ENCODE measurements around the gene RNF31.

The RNF31 gene

GRCh38 chr14:24172261-24172860 is 25.1 kb downstream of the RNF31 start:
- Histone ChIP-seq H3K9ac (ENCODE audit: low read depth, low read length) (peak overlapping the region; percentile 69), H3K36me3 (ENCODE audit: insufficient read depth, low read length) (no peaks in the 10 kb centered on the region), H3K9me3 (ENCODE audit: control insufficient read depth, insufficient read depth, low read length) (no peaks in the 10 kb centered on the region), H3K4me1 (ENCODE audit: insufficient read depth, low read length) (no peaks in the 10 kb centered on the region)

DNA sequence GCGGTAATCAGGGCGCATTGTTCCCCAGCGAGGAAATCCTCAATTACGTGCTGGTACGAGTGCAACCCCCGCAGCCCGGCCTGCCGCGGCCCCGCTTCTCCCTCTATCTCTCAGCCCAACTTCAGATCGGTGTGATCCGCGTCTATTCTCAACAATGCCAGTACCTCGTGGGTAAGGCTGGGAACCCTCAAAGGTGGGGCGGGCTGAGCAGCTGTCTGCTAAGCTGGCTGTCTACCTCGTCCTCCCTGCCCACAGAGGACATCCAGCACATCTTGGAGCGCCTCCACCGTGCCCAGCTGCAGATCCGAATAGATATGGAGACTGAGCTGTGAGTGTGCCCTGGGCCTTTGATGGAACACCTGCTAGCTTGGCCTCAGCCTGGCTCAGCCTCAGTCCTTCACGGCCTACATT is 25.6 kb downstream of the RNF31 start:
- H3K36me3 ChIP-seq (ENCODE audit: insufficient read depth, low read length), result no peaks in the 10 kb centered on the region
- peak overlapping the region; percentile 69; the same call in 1 of the 2 replicates for H3K9ac ChIP-seq (ENCODE audit: low read depth, low read length)
- H3K9me3 ChIP-seq (ENCODE audit: control insufficient read depth, insufficient read depth, low read length), result no peaks in the 10 kb centered on the region
- no peaks in the 10 kb centered on the region for H3K4me1 ChIP-seq (ENCODE audit: insufficient read depth, low read length)

DNA sequence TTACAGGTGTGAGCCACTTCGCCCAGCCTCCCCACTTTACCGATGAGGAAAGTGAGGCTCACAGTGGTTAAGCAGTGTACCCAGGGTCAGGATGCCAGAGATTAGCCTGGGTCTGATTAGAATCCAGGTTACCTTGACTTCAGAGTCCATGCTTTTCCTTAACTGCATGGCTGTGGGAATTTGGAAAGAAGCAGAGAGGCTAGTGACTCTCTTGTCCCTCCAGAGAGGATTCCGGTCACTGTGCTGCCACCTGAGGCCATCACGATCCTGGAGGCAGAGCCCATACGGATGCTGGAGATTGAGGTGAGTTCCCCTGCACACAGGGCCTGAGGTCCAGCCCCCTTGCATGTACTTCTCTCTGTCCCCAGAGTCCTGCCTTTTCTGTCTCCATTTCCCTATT is 29.3 kb downstream of the RNF31 start:
- Histone ChIP-seq H3K4me1 (ENCODE audit: insufficient read depth, low read length) (no peaks in the 10 kb centered on the region), H3K9me3 (ENCODE audit: control insufficient read depth, insufficient read depth, low read length) (no peaks in the 10 kb centered on the region), H3K36me3 (ENCODE audit: insufficient read depth, low read length) (peaks cover 9% of the 10 kb centered on the region), H3K9ac (ENCODE audit: low read depth, low read length) (no peak overlapping the region)

DNA sequence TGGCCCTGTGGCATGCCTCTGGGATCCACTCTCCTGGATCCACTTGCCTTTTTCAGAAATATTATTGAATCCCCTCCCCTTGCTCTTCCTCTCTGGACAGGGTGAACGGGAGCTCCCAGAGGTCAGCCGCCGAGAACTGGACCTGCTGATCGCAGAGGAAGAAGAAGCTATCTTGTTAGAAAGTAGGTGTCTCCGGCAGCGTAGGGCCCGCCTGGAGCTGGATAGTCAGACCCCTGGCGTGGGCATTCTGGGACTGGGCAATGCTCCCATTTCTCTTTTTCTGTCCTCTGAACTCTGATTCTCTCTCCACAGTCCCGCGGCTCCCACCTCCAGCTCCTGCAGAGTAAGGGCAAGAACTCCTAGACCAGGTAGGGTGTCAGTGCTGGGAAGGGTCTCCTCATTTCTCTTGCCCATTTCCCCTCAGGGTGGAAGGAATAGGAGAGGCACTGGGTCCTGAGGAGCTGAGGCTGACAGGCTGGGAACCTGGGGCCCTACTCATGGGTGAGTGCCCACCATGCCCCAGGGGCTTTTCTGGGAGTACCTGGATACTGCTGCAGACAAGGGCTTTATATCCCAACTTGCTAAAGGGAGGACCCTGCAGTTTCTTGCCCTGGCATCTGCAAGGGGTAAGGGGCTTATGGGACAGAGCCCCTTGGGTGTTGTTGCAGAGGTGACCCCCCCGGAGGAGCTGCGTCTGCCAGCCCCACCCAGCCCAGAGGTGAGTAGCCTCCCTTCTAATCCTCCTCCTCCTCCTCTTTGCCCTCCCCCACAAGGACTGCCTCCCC is 29.9 kb downstream of the RNF31 start:
- Histone ChIP-seq H3K9ac (ENCODE audit: low read depth, low read length) (no peak overlapping the region), H3K36me3 (ENCODE audit: insufficient read depth, low read length) (peaks cover 9% of the 10 kb centered on the region), H3K4me1 (ENCODE audit: insufficient read depth, low read length) (no peaks in the 10 kb centered on the region), H3K9me3 (ENCODE audit: control insufficient read depth, insufficient read depth, low read length) (no peaks in the 10 kb centered on the region)

DNA sequence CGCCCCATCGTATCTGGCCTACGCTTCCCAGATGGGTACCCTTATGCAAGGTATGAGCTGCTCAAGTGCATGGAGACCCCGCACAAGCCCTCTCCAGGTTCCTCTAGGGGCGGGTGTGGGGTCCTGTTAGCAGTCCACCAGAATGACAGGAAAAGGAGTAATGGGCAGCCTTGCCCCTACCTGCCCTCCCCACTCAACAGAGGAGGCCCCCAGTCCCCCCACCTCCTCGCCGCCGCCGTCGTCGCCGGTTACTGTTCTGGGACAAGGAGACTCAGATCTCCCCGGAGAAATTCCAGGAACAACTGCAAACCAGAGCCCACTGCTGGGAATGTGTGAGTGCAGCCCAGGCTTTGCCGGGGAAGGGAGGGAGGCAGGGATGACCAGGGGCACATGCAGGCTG is 30.6 kb downstream of the RNF31 start:
- Histone ChIP-seq H3K9ac (ENCODE audit: low read depth, low read length) (no peak overlapping the region), H3K9me3 (ENCODE audit: control insufficient read depth, insufficient read depth, low read length) (no peaks in the 10 kb centered on the region), H3K36me3 (ENCODE audit: insufficient read depth, low read length) (peaks cover 9% of the 10 kb centered on the region), H3K4me1 (ENCODE audit: insufficient read depth, low read length) (no peaks in the 10 kb centered on the region)

GRCh38 chr14:24178399-24179178 is 31.3 kb downstream of the RNF31 start:
- Histone ChIP-seq H3K36me3 (ENCODE audit: insufficient read depth, low read length) (peaks cover 9% of the 10 kb centered on the region), H3K9ac (ENCODE audit: low read depth, low read length) (no peak overlapping the region), H3K9me3 (ENCODE audit: control insufficient read depth, insufficient read depth, low read length) (no peaks in the 10 kb centered on the region), H3K4me1 (ENCODE audit: insufficient read depth, low read length) (no peaks in the 10 kb centered on the region)

- Histone ChIP-seq H3K36me3 (ENCODE audit: insufficient read depth, low read length) (peaks cover 11% of the 10 kb centered on the region), H3K4me1 (ENCODE audit: insufficient read depth, low read length) (no peaks in the 10 kb centered on the region), H3K9ac (ENCODE audit: low read depth, low read length) (no peak overlapping the region), H3K9me3 (ENCODE audit: control insufficient read depth, insufficient read depth, low read length) (no peaks in the 10 kb centered on the region)
Measured at GRCh38 chr14:24179294-24179960, 32.1 kb downstream of the RNF31 start.

DNA sequence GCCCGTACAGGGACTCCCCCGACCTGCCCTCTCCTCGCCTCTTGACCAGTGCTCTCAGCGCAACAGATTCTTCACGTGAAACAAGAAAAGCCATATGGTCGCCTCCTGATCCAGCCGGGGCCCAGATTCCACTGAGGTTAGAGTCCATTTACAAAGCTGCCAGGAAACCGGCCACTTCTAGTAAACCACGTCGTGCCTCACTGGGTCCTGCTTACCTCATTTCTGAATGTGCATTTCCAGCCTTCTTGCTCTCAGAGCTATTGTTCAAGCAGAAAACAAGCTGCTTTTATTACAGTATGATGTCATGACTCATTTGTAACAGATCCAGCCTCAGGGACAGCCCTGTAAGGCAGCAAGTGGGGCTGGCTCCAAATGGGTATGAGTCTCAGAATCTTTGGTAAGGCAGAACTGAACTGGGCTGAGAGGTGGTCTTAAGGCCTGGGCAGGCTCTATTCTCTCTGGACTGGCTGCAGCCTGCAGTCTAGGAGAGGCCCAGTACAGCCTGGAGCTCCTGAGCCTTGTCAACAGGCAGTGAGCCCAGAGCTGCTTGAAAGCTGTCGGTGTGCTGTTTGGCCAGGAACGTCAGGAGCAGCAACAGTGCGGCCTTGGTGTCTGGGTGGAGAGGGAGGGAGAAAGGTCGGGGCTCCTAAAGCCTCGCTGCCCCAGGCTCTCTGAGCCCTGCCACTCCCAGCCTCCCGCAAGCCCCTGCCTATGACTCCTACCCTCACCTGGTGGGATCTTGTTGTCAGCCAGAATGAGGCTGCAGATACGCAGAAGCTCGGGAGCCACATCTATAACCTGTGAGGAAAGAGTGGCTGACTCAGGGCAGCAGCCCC is 32.9 kb downstream of the RNF31 start:
- Histone ChIP-seq H3K36me3 (ENCODE audit: insufficient read depth, low read length) (peaks cover 12% of the 10 kb centered on the region), H3K9ac (ENCODE audit: low read depth, low read length) (no peak overlapping the region), H3K4me1 (ENCODE audit: insufficient read depth, low read length) (no peaks in the 10 kb centered on the region), H3K9me3 (ENCODE audit: control insufficient read depth, insufficient read depth, low read length) (no peaks in the 10 kb centered on the region)

DNA sequence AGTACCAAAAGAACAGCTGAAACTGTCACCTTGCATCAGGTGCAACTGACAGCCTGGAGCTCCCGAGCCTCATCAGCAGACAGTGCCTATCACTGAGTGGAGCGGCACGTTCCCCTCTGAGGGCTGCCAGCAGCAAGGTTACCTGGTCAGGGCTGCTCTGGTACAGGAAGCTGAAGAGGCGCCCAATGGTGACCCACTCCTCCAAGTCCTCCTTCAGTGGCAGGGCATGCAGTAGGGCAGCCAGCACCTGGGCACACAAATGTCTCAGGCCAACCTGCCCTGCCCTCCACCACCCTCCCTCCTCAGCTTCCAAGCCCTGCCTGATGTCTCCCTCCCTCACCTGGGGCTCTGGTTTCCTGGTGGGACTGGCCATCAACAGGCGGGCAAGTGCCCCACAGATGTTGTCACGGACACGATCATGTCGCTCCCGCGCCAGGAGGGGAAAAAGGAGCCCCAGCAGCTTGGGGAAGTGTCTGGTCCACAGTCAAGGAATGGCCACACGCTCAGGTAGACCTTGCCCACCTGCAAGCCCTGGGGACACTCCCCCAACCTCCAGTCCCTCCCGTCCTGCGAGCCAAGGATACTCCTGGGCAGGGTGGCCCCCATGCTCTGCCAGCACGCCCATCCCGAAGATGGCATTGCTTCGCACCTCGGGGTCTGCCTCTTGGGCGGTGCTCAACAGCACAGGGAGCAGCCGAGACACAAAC is 34.2 kb downstream of the RNF31 start:
- peaks cover 16% of the 10 kb centered on the region for H3K36me3 ChIP-seq (ENCODE audit: insufficient read depth, low read length)
- no peaks in the 10 kb centered on the region for H3K4me1 ChIP-seq (ENCODE audit: insufficient read depth, low read length)
- H3K9me3 ChIP-seq (ENCODE audit: control insufficient read depth, insufficient read depth, low read length), result no peaks in the 10 kb centered on the region
- H3K9ac ChIP-seq (ENCODE audit: low read depth, low read length), result no peak overlapping the region

DNA sequence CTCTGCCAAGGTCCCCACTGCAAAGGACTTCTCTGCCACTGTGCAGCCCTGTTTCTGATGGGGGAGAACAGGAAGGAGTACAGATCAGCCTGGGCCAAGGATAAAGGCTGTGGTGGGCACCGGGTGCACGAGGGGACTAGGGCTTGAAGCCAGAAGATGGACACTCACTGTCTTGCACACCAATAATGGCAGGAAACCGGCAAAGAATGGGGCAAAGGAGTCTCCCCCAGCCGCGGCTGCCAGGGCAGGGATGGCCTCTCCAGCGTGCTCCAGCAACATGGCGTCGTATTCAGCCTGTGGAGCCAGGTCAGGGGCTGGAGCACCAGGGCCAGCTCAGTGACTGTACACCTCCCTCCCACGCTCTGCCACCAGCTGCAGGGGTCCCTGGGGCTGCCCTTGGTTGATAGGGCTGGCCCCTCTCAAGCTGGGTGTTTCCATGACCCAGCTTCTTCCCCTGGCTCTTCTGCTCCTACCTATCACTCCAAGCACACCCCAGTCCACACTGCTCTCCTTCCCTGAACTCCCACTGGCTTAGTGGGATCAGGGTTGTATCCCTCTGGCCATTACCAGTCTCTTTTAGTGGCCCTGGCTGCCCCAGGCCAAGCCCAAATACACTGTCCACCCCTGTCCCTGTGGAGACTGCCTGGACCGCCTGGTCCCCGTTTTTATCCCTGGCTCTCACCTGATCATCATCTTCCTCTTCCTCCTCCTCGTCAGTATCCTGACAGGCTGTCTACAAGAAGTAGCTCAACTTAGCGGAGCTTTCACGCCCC is 35.0 kb downstream of the RNF31 start:
- Histone ChIP-seq H3K4me1 (ENCODE audit: insufficient read depth, low read length) (no peaks in the 10 kb centered on the region), H3K9ac (ENCODE audit: low read depth, low read length) (no peak overlapping the region), H3K9me3 (ENCODE audit: control insufficient read depth, insufficient read depth, low read length) (no peaks in the 10 kb centered on the region), H3K36me3 (ENCODE audit: insufficient read depth, low read length) (peaks cover 16% of the 10 kb centered on the region)

- Histone ChIP-seq H3K36me3 (ENCODE audit: insufficient read depth, low read length) (peaks cover 16% of the 10 kb centered on the region), H3K9me3 (ENCODE audit: control insufficient read depth, insufficient read depth, low read length) (no peaks in the 10 kb centered on the region), H3K4me1 (ENCODE audit: insufficient read depth, low read length) (no peaks in the 10 kb centered on the region)
Measured at GRCh38 chr14:24183014-24183481, 35.8 kb downstream of the RNF31 start.

DNA sequence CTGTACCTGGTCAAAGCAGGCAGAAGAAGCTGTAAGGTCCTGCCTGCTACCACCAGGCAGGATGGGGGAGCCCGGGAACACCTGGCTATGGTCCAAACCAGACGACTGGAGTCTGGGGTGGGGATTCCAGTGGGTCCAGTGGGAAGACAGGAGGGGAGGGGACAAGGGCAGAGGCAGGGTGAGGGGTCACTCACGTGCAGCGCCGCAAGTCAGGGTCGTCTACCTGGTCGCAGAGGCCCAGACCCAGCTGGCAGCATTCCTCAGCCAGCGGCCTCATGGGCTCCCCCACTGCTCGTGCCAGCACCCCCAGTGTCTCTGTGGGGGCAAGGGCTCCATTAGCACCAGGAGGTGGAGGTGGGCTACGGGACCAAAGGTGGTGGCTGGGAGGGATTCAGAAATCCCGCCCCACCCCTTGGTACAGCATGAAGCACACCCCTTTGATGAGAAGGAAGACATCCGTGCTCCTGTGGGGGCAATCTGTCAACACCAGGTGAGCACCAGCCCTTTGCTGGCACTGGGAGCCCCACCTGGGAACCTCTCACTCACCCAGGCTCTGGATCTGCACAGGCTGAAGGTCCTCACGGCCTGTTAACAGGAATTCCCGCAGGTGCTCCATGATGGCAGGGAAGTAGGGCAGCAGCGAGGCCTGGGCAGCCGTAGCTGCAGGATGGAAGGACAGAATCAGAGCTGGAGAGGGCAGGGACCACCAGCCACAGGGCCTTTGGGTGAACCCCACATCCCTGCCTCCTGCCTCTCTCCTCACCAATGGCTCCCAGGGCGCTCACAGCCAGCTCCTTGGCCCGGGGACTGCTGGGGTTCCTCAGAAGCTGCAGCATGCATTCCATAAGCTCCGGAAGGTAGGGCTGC is 37.0 kb downstream of the RNF31 start:
- no peaks in the 10 kb centered on the region for H3K9me3 ChIP-seq (ENCODE audit: control insufficient read depth, insufficient read depth, low read length)
- H3K9ac ChIP-seq (ENCODE audit: low read depth, low read length), result no peak overlapping the region
- peaks cover 14% of the 10 kb centered on the region for H3K36me3 ChIP-seq (ENCODE audit: insufficient read depth, low read length)
- no peaks in the 10 kb centered on the region for H3K4me1 ChIP-seq (ENCODE audit: insufficient read depth, low read length)

More at GRCh38 chr14:24183014-24183481, 35.8 kb downstream of the RNF31 start:
- H3K9ac ChIP-seq (ENCODE audit: low read depth, low read length), result no peak overlapping the region
